Stimulated activated CD8-positive, alpha-beta memory T cell treated with anti-CD3 and anti-CD28 coated beads, Interleukin-4, amount 100 ng/mL, for 24 hours (primary cell): ENCODE measurements around the gene TEKT4.
"Not testable (repeated sequence)": the region's sequence is repeated elsewhere in the genome, so short reads cannot be mapped to it uniquely, and the experiment has no call there.

Source experiments
- DNase-seq: peaks from one replicate; pipeline ENCODE4 v3.0.0-alpha.2; 2020; ENCODE audit warnings: low read depth

TEKT4 gene, protein sequence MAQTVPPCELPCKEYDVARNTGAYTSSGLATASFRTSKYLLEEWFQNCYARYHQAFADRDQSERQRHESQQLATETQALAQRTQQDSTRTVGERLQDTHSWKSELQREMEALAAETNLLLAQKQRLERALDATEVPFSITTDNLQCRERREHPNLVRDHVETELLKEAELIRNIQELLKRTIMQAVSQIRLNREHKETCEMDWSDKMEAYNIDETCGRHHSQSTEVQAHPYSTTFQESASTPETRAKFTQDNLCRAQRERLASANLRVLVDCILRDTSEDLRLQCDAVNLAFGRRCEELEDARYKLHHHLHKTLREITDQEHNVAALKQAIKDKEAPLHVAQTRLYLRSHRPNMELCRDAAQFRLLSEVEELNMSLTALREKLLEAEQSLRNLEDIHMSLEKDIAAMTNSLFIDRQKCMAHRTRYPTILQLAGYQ

DNA sequence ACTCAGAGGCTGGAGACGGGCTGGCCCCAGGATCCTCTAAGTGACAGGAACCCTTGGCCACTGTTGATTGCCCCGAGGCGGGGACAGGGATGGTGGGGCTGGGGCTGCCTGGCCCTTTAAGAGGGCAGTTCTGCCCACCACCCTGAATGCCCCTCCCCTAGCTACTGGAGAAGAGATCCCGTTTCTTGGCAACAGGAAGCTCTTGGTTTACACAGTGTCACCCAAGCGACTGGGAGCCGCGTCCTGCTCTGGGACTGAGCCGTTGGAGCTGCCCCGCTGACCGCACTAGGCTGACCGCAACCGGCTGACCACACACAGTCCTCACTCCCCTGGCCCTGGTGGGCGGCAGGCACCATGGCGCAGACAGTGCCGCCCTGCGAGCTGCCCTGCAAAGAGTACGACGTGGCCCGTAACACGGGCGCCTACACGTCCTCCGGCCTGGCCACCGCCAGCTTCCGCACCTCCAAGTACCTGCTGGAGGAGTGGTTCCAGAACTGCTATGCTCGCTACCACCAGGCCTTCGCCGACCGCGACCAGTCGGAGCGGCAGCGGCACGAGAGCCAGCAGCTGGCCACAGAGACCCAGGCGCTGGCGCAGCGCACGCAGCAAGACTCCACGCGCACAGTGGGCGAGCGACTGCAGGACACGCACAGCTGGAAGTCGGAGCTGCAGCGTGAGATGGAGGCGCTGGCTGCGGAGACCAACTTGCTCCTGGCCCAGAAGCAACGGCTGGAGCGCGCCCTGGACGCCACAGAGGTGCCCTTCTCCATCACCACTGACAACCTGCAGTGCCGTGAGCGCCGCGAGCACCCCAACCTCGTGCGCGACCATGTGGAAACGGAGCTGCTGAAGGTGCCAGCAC is at the start of gene TEKT4:
TSS of gene TEKT4 (plus strand) at position 205 of the 862 bp plus-strand sequence. CDS start at position 355, 150 bp downstream.
- DNase-seq, result no peak

DNA sequence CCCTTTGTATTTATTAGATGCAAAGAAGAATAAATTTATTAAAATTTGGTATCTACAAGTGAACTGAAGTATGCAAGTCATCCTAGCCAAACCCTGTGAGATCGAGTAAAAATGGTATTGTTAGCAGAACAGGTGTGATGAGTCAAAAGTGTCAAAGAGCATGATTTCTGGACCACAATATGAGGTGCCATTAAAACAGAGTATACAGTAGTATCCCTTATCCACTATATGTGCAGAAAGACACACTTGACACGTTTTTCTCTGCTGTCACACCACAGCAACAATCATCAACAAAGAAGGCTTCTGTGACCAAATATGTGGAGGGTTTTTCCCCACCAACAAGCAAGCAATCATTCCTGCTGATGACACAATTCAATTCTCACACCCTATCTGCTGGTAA is 32.0 kb upstream of the TEKT4 start:
- not testable (repeated sequence) for DNase-seq

DNA sequence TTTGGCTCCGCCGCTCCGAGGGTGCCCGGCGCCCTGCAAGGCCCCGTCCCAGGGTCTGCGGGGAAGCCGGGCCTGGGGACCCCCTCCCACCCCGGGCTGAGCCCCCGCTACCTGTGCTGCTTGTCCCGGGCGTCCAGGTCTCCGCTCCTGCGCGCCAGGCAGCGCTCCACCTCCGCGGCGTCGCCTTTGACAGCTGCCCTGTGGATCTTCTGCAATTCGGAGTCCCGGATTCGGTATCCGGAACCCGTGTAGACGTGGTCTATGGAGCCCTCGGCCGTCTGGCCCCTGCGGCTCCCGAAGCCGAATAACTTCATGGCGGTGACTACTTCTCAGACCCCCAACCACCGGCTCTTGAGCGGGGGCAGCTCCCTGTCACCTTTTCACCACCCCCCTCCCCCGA is 14.4 kb upstream of the TEKT4 start:
- DNase-seq, result not testable (repeated sequence)

DNA sequence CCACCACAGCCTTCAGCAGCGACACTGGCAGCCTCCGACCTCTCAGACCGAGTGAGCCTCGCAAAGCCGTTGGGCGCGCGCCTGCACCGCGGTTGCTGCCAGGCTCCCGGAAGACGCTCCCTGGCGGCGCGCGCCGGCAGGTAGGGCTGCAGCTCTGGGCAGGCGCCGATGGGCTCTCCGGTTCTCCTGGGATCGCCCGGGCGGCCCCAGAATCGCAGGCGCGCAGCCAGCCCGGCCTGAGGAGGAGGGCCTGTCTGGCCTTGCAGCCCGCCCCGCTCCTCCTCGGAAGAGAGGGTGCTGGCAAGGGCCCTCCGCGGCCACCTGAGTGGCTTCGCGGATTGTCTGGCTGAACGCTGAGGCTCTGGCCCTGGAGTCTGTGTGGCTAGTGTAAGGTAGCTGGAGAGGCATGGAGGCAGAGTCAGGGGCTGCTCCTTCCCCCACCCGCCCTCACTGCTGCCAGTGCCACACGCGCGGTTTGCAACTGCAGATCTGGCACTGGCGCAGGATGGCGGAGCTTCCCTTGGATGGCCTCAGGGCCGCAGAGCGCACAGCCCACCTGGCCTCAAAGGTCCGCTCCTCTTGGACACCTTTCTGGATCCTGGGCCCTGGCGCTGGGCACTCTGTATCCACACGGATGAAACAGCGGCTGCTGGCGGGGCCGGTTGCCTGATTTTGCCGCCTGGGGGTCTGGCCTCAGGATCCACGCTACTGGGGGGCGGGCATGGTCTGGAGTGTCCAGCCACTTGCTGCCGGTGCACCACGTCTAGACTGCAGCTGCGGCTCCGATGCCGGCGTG is 13.7 kb upstream of the TEKT4 start:
- DNase-seq, result not testable (repeated sequence)

DNA sequence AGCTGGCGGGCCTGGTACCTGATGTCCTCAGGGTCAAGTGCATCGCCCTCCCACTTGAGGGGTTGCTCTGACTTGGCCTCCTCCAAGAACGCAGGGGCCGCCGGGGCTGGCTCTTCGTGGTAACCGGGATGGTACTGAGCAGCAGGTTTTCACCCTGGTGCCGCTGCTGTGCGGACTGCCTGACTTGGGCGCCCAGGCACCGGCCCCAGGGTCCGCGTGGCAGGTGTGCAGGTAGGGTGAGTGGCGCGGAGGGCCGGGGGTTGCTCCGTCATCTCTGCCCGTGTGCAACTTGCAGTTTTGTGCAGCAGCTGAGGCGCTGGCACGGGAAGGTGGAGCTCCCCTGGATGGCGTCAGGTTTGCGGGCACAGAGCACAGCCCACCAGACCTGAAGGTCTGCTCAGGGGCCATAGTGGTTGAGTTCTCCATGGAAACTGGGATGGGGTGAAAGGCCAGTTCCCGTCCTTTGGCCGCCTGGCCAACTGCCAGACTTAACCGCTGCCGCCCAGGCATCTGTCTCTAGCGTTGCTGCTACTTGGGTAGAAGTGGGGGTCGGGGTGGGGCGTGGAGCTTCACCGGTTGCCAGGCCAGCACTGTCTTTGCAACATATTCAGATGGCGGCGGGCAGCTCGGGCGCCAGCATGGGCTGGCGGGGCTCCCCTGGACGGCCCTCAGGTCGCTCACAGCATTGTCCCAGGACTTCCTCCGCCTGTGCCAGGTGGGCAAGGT is 12.9 kb upstream of the TEKT4 start:
- DNase-seq, result not testable (repeated sequence)

DNA sequence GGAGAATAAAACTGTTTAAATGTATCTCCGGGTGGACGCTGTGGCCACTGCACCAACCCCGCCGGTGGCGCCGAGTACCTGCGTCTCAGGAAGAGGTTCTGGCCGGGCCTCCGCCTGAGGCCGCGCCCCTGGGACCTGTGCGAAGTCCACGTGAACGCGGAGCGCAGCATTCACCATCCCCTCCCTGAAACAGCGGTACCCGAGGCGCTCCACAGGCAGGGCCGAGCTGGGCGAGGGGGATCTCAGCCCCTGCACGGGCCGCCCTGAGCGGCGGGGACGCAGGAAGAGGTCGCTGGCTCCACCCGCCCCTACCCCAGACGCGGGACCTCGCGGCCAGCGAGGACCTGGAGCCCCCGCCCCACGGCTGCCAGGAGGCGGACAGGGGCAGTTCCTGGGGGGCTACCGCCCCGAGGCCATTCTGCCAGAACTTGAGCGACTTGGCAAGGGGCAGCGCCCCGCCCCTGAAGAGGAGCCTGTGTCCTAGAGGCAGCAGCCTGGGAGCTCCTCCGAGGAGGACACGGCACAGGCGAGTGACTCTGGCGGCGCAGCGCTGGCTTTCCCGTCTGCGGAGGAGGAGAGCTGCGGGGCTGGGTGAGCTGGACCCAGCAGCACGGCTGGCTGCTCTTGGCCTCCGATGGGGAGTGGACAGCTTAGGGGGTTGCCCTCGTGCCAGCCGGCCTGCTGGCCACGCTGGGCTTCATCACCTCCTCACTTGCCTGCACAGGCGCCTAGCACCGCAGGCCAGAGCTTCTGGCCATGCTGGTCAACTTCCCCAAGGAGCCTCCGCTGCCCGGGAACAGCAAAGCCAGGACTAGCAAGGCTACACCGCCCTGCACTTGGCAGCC is 9.7 kb upstream of the TEKT4 start:
- DNase-seq, result no peak

DNA sequence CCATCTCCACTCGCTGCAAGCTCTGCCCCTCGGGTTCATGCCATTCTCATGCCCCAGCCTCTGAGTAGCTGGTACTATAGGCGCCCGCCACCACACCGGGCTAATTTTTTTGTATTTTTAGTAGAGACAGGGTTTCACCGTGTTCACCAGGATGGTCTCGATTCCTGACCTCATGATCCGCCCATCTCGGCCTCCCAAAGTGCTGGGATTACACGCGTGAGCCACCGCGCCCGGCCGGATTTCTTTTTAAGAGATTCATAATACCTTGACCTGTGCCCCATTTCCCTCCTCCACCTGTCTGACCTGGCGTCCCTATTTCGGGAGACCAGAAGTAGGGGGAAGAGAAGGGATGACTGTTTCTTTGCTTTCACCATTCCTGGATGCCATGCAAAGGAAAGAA is 8.3 kb upstream of the TEKT4 start:
- not testable (repeated sequence) for DNase-seq

DNA sequence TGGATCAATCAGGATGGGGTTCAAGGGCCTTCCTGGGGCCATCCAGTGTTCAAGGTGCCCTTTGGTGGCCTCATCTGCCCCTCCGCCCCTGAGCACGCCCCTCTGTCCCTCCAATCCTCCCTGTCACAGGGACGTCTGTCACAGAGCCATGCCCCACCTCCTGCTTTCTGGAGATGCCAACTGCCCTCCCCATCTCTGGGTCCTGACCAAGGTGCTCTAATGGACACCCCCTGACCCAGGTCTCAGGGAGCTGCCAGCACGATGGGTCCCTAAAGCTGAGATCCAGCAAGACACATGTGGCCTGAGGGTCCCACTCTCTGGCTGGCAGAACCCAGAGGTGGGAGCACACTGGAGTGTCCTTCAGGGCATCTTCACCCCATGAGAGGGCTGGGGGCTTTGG is 2.1 kb upstream of the TEKT4 start:
- DNase-seq, result no peak

DNA sequence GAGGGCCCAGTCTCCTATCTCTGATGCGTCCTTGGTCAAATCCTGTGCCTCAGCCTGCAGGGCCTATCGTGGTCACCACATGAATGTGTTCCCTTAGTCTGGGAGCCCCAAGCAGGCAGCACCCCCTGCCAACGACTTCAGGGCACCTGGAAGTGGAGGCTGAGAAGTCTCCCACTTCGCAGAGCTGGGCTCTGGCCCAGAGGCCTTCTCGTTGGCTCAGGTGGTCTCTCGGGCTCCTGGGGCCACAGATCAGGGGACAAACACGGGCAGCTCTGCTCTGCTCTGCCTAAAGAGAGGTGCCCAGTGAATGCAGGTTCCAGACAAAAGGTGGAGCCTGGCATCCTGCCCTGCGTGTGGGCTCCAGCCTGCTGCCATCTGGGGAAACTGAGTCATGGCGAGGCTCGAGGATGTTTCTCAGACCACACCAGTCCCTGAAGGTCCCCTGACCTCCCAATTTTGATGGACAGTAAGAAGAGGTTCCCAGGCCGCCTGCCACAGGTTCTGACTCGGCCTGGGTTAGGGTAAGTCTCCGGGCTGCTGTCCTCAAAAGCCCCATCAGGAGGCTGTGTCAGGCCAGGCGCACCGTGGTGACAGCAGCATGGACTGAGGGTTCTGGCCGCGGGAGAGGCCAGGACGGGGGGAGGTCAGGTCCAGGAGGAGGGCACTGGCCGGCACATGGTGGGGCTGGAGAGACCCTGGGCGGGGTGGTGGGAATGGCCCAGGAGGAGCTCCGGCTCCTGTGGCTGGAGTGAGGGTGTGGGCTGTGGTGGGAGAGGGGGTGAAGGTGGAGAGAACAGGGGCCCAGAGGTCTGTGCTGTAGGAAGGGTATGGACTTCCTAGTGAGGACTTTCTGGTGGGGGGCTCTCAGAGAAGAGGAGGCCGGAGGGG is 1.4 kb upstream of the TEKT4 start:
- DNase-seq, result no peak

DNA sequence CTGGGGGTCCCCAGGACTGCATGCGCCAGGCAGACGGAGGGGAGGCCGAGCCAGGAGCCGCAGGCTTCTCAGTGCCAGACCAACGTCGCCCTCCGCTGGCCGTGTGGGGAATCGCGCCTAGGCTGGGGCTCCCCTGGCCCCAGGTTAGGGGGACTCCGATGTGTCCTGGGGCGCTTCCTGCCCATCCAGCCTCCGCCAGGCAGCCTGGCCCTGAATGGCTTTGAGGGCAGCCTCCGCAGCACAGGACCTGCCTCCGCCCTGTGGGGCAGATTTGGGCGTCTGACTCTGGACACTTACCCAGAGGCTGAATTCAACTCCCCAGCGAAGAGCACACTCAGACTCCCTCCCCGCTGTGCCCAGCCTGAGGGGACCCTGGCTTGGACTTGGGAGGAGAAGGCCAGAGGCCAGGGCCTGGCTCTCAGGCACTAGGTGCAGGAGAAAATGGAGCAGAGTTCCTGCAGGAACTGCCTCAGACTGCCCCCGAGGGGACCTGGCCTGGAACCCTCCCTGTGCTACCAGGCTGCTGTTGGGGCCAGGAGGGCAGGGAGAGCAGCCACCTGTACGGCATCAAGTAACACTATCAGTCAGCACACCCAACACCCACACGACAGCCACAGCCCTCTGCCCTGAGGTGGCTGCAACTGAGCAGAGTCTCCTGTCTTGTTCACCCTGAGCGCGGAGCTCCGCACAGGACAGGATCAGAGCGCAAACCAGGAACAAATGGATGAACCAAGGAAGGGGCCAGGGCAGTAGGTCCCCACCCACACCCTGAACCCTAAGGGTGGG is 597 bp upstream of the TEKT4 start:
- no peak for DNase-seq

DNA sequence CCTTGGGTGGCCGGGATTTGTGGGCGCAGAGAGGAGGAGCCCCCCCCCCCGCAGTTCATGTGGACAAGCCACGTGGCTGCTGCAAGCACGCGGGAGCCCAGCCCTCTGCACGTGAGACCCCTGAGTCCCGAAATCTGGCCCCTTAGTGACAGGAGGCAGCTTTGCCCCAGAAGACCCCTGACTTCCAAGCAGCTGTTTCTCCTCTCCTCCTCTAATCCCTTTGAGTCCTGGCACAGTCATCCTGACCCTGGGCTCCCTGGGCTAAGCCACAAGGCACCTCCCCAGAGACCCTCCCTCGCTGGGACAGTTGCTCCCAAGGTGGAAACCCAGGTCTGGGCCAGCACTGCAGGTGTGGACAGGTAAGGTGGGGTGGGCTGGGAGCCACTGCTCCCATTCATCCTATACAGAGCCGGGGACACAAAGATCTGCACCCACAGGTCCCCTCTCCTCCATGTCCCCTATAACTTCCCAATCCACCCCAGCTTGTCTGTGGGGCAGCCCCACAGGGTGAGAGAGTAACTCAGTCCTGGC is 923 bp downstream of the TEKT4 start:
- no peak for DNase-seq

DNA sequence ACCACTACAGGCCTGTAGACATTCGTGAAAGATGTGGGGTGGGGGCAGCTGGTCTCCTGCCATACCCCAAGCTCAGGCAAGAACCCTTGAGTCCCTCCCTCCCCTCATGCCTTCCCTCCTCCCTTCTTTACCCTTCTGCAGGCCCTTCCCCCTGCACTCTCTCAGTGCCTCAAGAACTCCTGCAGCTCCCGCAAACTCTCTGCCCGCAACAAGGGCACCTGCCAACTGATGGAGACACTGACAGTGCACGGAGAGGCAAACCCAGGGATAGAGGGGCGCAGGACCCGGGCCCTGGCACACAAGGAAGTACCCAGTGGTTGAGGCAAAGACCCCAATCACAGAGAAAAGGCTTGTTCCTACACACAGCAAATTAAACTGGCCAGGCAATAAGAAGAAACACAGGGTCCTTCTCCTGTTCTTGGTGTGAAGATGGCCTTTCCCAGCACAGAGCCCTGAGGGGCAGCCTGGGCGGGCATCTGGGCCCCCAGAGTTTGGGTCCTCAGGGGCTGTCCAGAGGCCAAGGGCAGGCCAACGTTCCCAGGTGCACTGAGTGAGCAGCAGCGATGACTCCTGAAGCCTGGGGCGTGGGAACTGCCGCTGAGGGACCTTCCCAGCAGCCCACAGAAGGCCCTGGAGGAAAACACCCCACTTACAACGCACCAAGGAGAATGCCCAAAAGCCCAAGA is 1.6 kb downstream of the TEKT4 start:
- no peak for DNase-seq

DNA sequence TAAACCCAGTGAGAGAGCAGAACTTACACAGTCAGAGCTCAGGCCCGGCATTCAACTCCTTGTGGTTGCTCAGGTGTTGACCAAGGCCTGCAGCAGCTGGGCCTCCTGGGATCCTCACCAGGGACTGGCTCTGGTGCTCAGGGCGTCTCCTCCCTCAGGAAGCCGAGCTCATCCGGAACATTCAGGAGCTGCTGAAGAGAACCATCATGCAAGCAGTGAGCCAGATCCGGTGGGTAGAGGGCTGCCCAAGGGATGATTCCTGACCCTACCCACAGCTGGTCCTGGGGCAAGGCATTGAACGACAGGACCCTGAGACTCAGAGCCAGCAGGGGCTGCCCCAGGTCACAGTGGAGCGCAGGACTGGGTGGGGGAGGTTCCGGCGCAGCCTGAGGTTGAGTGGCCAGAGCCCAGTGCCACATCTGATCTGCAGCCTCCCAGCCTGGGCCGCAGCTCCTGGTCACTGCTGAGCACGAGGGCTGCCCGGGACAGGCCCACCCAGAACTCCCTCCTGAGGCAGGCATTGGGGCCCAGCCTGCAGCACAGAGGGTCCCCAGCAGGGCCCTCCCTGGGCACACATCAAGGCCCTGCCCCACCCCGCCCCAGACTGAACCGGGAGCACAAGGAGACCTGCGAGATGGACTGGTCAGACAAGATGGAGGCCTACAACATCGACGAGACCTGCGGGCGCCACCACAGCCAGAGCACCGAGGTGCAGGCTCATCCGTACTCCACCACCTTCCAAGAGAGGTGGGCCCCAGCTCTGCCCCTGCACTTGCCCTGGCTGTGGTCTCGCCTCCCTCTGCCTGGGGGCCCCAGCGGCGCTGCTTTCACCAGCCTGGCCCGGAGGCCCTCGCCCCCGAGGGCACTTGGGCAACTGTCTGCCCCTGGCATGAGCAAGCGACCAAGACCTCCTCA is 2.4 kb downstream of the TEKT4 start:
- no peak for DNase-seq

DNA sequence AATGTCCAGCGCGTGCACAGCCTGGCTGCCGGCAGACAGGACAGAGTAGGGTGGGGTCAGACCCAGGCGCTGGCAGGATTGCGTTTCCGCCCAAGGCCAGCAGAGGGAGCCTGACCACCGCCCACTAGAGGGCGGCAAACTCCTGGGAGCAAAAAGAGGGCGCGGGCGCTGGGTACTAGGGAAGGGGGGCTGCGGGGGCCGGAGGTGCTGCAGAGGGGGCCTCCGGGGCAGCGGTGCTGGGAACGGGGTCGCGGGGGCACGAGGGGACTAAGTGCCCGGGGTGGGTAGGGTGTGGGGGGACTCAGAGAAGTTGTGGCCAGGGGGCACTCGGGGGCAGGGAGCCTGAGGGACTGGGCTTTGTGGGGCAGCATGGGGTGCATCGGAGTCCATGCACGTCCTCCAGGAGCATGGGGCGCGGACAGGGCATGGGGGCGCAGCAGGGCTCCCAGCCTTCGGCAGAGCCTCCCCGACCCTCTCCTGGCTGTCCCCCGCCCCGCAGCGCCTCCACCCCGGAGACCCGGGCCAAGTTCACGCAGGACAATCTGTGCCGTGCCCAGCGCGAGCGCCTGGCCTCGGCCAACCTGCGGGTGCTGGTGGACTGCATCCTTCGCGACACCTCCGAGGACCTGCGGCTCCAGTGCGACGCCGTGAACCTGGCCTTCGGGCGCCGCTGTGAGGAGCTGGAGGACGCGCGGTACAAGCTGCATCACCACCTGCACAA is 3.2 kb downstream of the TEKT4 start:
- peak; percentile 38 for DNase-seq

DNA sequence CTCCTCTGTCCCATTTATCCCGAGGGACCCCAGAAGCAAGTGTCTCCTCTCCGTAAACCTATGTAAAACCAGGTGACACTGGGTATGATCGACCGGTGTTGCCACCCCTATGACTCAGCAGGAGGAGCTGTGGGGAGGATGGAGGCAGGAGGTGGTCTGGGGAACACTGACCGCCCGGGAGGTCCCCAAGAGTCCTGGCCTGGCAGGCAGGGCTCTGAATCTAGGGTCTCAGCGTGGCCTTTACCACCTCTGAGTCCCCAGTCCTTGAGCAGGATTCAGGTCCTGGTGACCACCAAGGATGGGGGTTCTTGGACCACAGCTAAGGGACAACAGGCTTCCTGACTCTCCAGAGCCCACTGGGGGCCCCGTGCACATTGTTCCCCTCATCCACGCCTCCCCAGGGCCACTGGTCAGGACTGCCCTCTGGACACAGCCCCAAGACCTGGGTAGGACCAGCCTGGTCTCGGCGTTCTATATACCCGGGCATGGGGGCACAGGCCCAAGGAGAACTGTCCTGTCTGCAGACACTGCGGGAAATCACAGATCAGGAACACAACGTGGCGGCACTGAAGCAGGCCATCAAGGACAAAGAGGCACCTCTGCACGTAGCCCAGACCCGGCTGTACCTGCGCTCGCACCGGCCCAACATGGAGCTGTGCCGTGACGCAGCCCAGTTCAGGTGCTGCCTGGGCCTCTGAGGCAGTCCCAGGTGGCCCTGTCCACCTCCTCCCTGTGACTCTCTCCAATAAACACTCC is 4.0 kb downstream of the TEKT4 start:
- no peak for DNase-seq
